ENCODE measurements around the gene ZC3H12A. TPM values are rescaled to one million over a fixed set of nuclear protein-coding genes. Genes with fewer than 3 reads are reported as not detected.

Gene ZC3H12A
- total RNA-seq, 1 donor from 2014 or later, result 11.3 TPM

- H3K27ac Mint-ChIP-seq (ENCODE audit: unreplicated experiment), result no peak overlapping the region
Observed at GRCh38 chr1:37433171-37433570, 41.2 kb upstream of the ZC3H12A start.

GRCh38 chr1:37434292-37435225, 39.8 kb upstream of the ZC3H12A start:
- peak; percentile 96 for TF ChIP-seq CTCF (IDR thresholded peaks at IDR 0.05)
- DNase-seq (ENCODE audit: extremely low spot score, unreplicated experiment), result peak; percentile 88
- Mint-ChIP-seq H3K27me3 (ENCODE audit: unreplicated experiment) (peaks cover 27% of the 10 kb centered on the region), H3K9me3 (ENCODE audit: unreplicated experiment) (no peaks in the 10 kb centered on the region), H3K27ac (ENCODE audit: unreplicated experiment) (no peak overlapping the region), H3K4me3 (ENCODE audit: unreplicated experiment) (no peak overlapping the region), H3K36me3 (ENCODE audit: unreplicated experiment) (no peaks in the 10 kb centered on the region), H3K4me1 (ENCODE audit: unreplicated experiment) (no peaks in the 10 kb centered on the region)

More at GRCh38 chr1:37433171-37433570, 41.2 kb upstream of the ZC3H12A start:
- Mint-ChIP-seq H3K4me3 (ENCODE audit: unreplicated experiment) (no peak overlapping the region), H3K36me3 (ENCODE audit: unreplicated experiment) (no peaks in the 10 kb centered on the region), H3K27me3 (ENCODE audit: unreplicated experiment) (peaks cover 21% of the 10 kb centered on the region), H3K4me1 (ENCODE audit: unreplicated experiment) (no peaks in the 10 kb centered on the region), H3K9me3 (ENCODE audit: unreplicated experiment) (no peaks in the 10 kb centered on the region)
- no peak for TF ChIP-seq CTCF (IDR thresholded peaks at IDR 0.05)
- no peak for DNase-seq (ENCODE audit: extremely low spot score, unreplicated experiment)

- Mint-ChIP-seq H3K27ac (ENCODE audit: unreplicated experiment) (no peak overlapping the region), H3K27me3 (ENCODE audit: unreplicated experiment) (peaks cover 30% of the 10 kb centered on the region), H3K4me3 (ENCODE audit: unreplicated experiment) (no peak overlapping the region), H3K9me3 (ENCODE audit: unreplicated experiment) (no peaks in the 10 kb centered on the region), H3K36me3 (ENCODE audit: unreplicated experiment) (no peaks in the 10 kb centered on the region), H3K4me1 (ENCODE audit: unreplicated experiment) (no peaks in the 10 kb centered on the region)
- DNase-seq (ENCODE audit: extremely low spot score, unreplicated experiment), result no peak
- no peak for TF ChIP-seq CTCF (IDR thresholded peaks at IDR 0.05)
Observed at GRCh38 chr1:37437087-37437486, 37.3 kb upstream of the ZC3H12A start.

- TF ChIP-seq CTCF (IDR thresholded peaks at IDR 0.05), result no peak
- Mint-ChIP-seq H3K27ac (ENCODE audit: unreplicated experiment) (no peak overlapping the region), H3K27me3 (ENCODE audit: unreplicated experiment) (peaks cover 36% of the 10 kb centered on the region), H3K4me1 (ENCODE audit: unreplicated experiment) (no peaks in the 10 kb centered on the region), H3K9me3 (ENCODE audit: unreplicated experiment) (no peaks in the 10 kb centered on the region), H3K36me3 (ENCODE audit: unreplicated experiment) (no peaks in the 10 kb centered on the region), H3K4me3 (ENCODE audit: unreplicated experiment) (no peak overlapping the region)
- no peak for DNase-seq (ENCODE audit: extremely low spot score, unreplicated experiment)
Observed at GRCh38 chr1:37438037-37438868, 36.1 kb upstream of the ZC3H12A start.

Data from osteocyte (in vitro differentiated cells).